ENCODE measurements around the gene PTGER1. TPM values are rescaled to one million over a fixed set of nuclear protein-coding genes. Genes with fewer than 3 reads are reported as not detected.

The PTGER1 gene
- total and polyA plus RNA-seq, 9 of the 15 experiments (the other 6 are each of a cell fraction or from before 2014, with no cell fraction given), result 0.06 to 0.36 (median 0.31) TPM; not detected in 5

- no peak for TF ChIP-seq ZBTB26 (CRISPR knock-in tag; IDR thresholded peaks at IDR 0.05)
- TF ChIP-seq MCM5 (IDR thresholded peaks at IDR 0.05; ENCODE audit: low read depth), result no peak
- no peak for TF ChIP-seq CHCHD3 (CRISPR knock-in tag; IDR thresholded peaks at IDR 0.05)
- no peak for TF ChIP-seq KDM5B (IDR thresholded peaks at IDR 0.05; ENCODE audit: insufficient replicate concordance, low read depth, low read length)
- peak; percentile 66 for TF ChIP-seq FOSL1 (tag; conservative IDR thresholded peaks at IDR 0.05)
- TF ChIP-seq MTF1 (CRISPR knock-in tag; IDR thresholded peaks at IDR 0.05; ENCODE audit: borderline replicate concordance), result no peak
- TF ChIP-seq ZNF23 (CRISPR knock-in tag; IDR thresholded peaks at IDR 0.05), result no peak
- no peak for TF ChIP-seq LEF1 (IDR thresholded peaks at IDR 0.05)
- no peak for TF ChIP-seq MEF2D (tag; conservative IDR thresholded peaks at IDR 0.05; ENCODE audit: low read depth)
- no peak for TF ChIP-seq SMARCC2 (IDR thresholded peaks at IDR 0.05; ENCODE audit: low read depth)
- TF ChIP-seq E2F6 (IDR thresholded peaks at IDR 0.05; ENCODE audit: borderline replicate concordance in 1 of 2, extremely low read depth in 1 of 2, insufficient read depth in 1 of 2, insufficient read length in 1 of 2, low read depth in 1 of 2, low read length in 1 of 2, poor library complexity in 1 of 2, severe bottlenecking in 1 of 2), result no peak
- no peak for TF ChIP-seq SMAD1 (IDR thresholded peaks at IDR 0.05; ENCODE audit: low read depth, low read length, partially characterized antibody)
- TF ChIP-seq ZNF695 (CRISPR knock-in tag; IDR thresholded peaks at IDR 0.05), result no peak
- no peak for TF ChIP-seq NCOA4 (IDR thresholded peaks at IDR 0.05; ENCODE audit: partially characterized antibody)
- peak; percentile 40; the same call in 1 of the 2 replicates for TF ChIP-seq STAG1 (CRISPR knock-in tag; IDR thresholded peaks at IDR 0.05; ENCODE audit: borderline replicate concordance)
- TF ChIP-seq POLR2H (tag; IDR thresholded peaks at IDR 0.05; ENCODE audit: low read depth), result no peak
- no peak for TF ChIP-seq FOXP4 (CRISPR knock-in tag; IDR thresholded peaks at IDR 0.05; ENCODE audit: borderline replicate concordance)
- no peak for TF ChIP-seq ILK (tag; IDR thresholded peaks at IDR 0.05; ENCODE audit: borderline replicate concordance, low read depth)
- TF ChIP-seq THRB (CRISPR knock-in tag; conservative IDR thresholded peaks at IDR 0.05), result no peak
Observed at GRCh38 chr19:14467816-14468215, 7.3 kb downstream of the PTGER1 start (continued).
